H1 (cell line): Measurements from ENCODE around the gene SLC12A2. TPM values are rescaled to one million over a fixed set of nuclear protein-coding genes. Genes with fewer than 3 reads are reported as not detected.

Experiments used
- CEBPB ChIP-seq: IDR thresholded peaks from 2 replicates; pipeline ENCODE4 v1.6.1; 2012; ENCODE audit warnings: low read depth, low read length
- CHD1 ChIP-seq: IDR thresholded peaks from 2 replicates; pipeline ENCODE4 v1.6.1; 2012; ENCODE audit warnings: low read depth, low read length, improper control_type of control experiment
- POLR2AphosphoS5 ChIP-seq: IDR thresholded peaks from 2 replicates; pipeline ENCODE4 v1.6.1; 2011; ENCODE audit warnings: low read depth, low read length
- polyA plus RNA-seq, 7 experiments: library from polyadenylated mRNA; depleted of rRNA in 3 of 7; stranded (reverse) in 5 of 7; unstranded in 2 of 7; fragments of >200 nt in 5 of 7; fragments of 200-250 nt in 2 of 7; gene quantifications; 1 replicate in 5 of 7; 2 replicates in 1 of 7; 4 replicates in 1 of 7; pipeline versions ENCODE4 v1.2.1 to v1.2.3, GENCODE V29; 2011 to 2013; ENCODE audit warnings: missing spikeins in 2 of 7, mixed read lengths in 2 of 7
- total RNA-seq: library from RNA; stranded (reverse); fragmentation: NEBNext Ultra II Directional; extraction: Animal tissue kit (Norgen Biotek cat#: 25700); gene quantifications from 2 replicates; pipeline ENCODE4 v1.2.1, GENCODE V29; 2021

SLC12A2 gene
- total and polyA plus RNA-seq, 2 of the 8 experiments (the other 6 are each of a cell fraction or from before 2014, with no cell fraction given): 2.6 to 16.2 TPM

GRCh38 chr5:128121651-128122050 is 38.1 kb downstream of the SLC12A2 start (continued):
- TF ChIP-seq CHD1 (no peak), CEBPB (no peak), POLR2AphosphoS5 (no peak)
